ENCODE results near the gene TMTC1. TPM values are rescaled to one million over a fixed set of nuclear protein-coding genes. Genes with fewer than 3 reads are reported as not detected.

The TMTC1 gene
- total RNA-seq, 4 donors from 2014 or later: 20.5 to 80.6 (median 67.1) TPM

GRCh38 chr12:29797565-29798355 is 14.0 kb upstream of the TMTC1 start:
- Histone ChIP-seq H3K27ac (peak overlapping the region; percentile 26 to 44), H3K9me3 (no peaks in the 10 kb centered on the region), H3K4me1 (no peaks in the 10 kb centered on the region), H3K27me3 (no peaks in the 10 kb centered on the region), H3K4me3 (no peak overlapping the region), H3K36me3 (no peaks in the 10 kb centered on the region)
- DNase-seq: no peak
- intact Hi-C loops (cut with DNase I; ENCODE audit: low total_unique reads): no loop called here
- TF ChIP-seq CTCF (IDR thresholded peaks at IDR 0.05): no peak
- TF ChIP-seq POLR2A (IDR thresholded peaks at IDR 0.05): no peak

- H3K9me3 ChIP-seq: no peaks in the 10 kb centered on the region
- TF ChIP-seq CTCF (IDR thresholded peaks at IDR 0.05): peak in 2 of 4 experiments; percentile 12 to 38
- no peak for TF ChIP-seq POLR2A (IDR thresholded peaks at IDR 0.05)
- DNase-seq: peak; percentile 23 to 44
Measured at GRCh38 chr12:29796823-29797263, 13.1 kb upstream of the TMTC1 start.

GRCh38 chr12:29795715-29796114 is 12.0 kb upstream of the TMTC1 start:
- H3K27ac ChIP-seq: no peak overlapping the region
- H3K9me3 ChIP-seq: no peaks in the 10 kb centered on the region
- intact Hi-C loops (cut with DNase I; ENCODE audit: low total_unique reads): no loop called here
- TF ChIP-seq POLR2A (IDR thresholded peaks at IDR 0.05) (no peak), CTCF (IDR thresholded peaks at IDR 0.05) (no peak)
- no peak for DNase-seq
- H3K36me3 ChIP-seq: no peaks in the 10 kb centered on the region
- H3K4me1 ChIP-seq: no peaks in the 10 kb centered on the region
- no peak overlapping the region for H3K4me3 ChIP-seq
- H3K27me3 ChIP-seq: no peaks in the 10 kb centered on the region

More at GRCh38 chr12:29796823-29797263, 13.1 kb upstream of the TMTC1 start:
- H3K36me3 ChIP-seq: no peaks in the 10 kb centered on the region
- intact Hi-C loops (cut with DNase I; ENCODE audit: low total_unique reads): no loop called here
- H3K4me1 ChIP-seq: no peaks in the 10 kb centered on the region
- no peaks in the 10 kb centered on the region for H3K27me3 ChIP-seq
- H3K4me3 ChIP-seq: no peak overlapping the region
- peak overlapping the region; percentile 26 to 44 for H3K27ac ChIP-seq

- Histone ChIP-seq H3K27me3 (no peaks in the 10 kb centered on the region), H3K4me1 (no peaks in the 10 kb centered on the region), H3K9me3 (no peaks in the 10 kb centered on the region), H3K36me3 (no peaks in the 10 kb centered on the region), H3K4me3 (no peak overlapping the region), H3K27ac (no peak overlapping the region)
- TF ChIP-seq POLR2A (IDR thresholded peaks at IDR 0.05) (no peak), CTCF (IDR thresholded peaks at IDR 0.05) (no peak)
- no peak for DNase-seq
- intact Hi-C loops (cut with DNase I; ENCODE audit: low total_unique reads): no loop called here
Measured at GRCh38 chr12:29794862-29795261, 11.1 kb upstream of the TMTC1 start.

- no peaks in the 10 kb centered on the region for H3K9me3 ChIP-seq
- no peaks in the 10 kb centered on the region for H3K27me3 ChIP-seq
- TF ChIP-seq POLR2A (IDR thresholded peaks at IDR 0.05): no peak
- no peak for TF ChIP-seq CTCF (IDR thresholded peaks at IDR 0.05)
- no peaks in the 10 kb centered on the region for H3K4me1 ChIP-seq
- H3K4me3 ChIP-seq: no peak overlapping the region
- intact Hi-C loops (cut with DNase I; ENCODE audit: low total_unique reads): no loop called here
- no peak overlapping the region for H3K27ac ChIP-seq
- DNase-seq: no peak
- H3K36me3 ChIP-seq: no peaks in the 10 kb centered on the region
Measured at GRCh38 chr12:29792853-29793252, 9.1 kb upstream of the TMTC1 start.

Data from uterus (tissue), 4 donors.